ENCODE results near the gene CUEDC1. TPM values are rescaled to one million over a fixed set of nuclear protein-coding genes. Genes with fewer than 3 reads are reported as not detected.

The CUEDC1 gene
- total and polyA plus RNA-seq, 2 of the 13 experiments (the other 11 are each of a cell fraction or from before 2014, with no cell fraction given) = 7.4 to 12.9 TPM

- Histone ChIP-seq H3K4me1 (ENCODE audit: insufficient read depth, low read length) (peaks cover 27% of the 10 kb centered on the region), H2AFZ (ENCODE audit: low read length) (no peak overlapping the region), H3K79me2 (ENCODE audit: insufficient read depth, low read length) (no peaks in the 10 kb centered on the region), H3K4me2 (ENCODE audit: low read depth, low read length) (no peak overlapping the region), H3K36me3 (replicated peaks in 1 of 2; ENCODE audit: control insufficient read depth in 1 of 2, insufficient read depth in 2 of 2, low read length in 2 of 2) (no peaks in the 10 kb centered on the region), H3K4me3 (replicated peaks in 1 of 3; ENCODE audit: insufficient read depth in 1 of 3, low read depth in 2 of 3, low read length in 3 of 3) (no peak overlapping the region), H3K9me3 (ENCODE audit: low read length) (no peaks in the 10 kb centered on the region), H4K20me1 (ENCODE audit: insufficient read depth, low read length) (no peaks in the 10 kb centered on the region), H3K27me3 (ENCODE audit: control insufficient read depth in 1 of 2, insufficient read depth in 2 of 2, low read length in 2 of 2) (peaks cover 3 to 35% of the 10 kb centered on the region in 2 experiments; a peak in 4 of 5 replicates), H3K27ac (ENCODE audit: extremely low read length, insufficient read depth, low read length) (no peak overlapping the region), H3K9ac (ENCODE audit: insufficient read depth, low read depth, low read length) (no peak overlapping the region)
- no peak for TF ChIP-seq ZBTB7B (CRISPR knock-in tag; IDR thresholded peaks at IDR 0.05)
- TF ChIP-seq, protein P1, sequence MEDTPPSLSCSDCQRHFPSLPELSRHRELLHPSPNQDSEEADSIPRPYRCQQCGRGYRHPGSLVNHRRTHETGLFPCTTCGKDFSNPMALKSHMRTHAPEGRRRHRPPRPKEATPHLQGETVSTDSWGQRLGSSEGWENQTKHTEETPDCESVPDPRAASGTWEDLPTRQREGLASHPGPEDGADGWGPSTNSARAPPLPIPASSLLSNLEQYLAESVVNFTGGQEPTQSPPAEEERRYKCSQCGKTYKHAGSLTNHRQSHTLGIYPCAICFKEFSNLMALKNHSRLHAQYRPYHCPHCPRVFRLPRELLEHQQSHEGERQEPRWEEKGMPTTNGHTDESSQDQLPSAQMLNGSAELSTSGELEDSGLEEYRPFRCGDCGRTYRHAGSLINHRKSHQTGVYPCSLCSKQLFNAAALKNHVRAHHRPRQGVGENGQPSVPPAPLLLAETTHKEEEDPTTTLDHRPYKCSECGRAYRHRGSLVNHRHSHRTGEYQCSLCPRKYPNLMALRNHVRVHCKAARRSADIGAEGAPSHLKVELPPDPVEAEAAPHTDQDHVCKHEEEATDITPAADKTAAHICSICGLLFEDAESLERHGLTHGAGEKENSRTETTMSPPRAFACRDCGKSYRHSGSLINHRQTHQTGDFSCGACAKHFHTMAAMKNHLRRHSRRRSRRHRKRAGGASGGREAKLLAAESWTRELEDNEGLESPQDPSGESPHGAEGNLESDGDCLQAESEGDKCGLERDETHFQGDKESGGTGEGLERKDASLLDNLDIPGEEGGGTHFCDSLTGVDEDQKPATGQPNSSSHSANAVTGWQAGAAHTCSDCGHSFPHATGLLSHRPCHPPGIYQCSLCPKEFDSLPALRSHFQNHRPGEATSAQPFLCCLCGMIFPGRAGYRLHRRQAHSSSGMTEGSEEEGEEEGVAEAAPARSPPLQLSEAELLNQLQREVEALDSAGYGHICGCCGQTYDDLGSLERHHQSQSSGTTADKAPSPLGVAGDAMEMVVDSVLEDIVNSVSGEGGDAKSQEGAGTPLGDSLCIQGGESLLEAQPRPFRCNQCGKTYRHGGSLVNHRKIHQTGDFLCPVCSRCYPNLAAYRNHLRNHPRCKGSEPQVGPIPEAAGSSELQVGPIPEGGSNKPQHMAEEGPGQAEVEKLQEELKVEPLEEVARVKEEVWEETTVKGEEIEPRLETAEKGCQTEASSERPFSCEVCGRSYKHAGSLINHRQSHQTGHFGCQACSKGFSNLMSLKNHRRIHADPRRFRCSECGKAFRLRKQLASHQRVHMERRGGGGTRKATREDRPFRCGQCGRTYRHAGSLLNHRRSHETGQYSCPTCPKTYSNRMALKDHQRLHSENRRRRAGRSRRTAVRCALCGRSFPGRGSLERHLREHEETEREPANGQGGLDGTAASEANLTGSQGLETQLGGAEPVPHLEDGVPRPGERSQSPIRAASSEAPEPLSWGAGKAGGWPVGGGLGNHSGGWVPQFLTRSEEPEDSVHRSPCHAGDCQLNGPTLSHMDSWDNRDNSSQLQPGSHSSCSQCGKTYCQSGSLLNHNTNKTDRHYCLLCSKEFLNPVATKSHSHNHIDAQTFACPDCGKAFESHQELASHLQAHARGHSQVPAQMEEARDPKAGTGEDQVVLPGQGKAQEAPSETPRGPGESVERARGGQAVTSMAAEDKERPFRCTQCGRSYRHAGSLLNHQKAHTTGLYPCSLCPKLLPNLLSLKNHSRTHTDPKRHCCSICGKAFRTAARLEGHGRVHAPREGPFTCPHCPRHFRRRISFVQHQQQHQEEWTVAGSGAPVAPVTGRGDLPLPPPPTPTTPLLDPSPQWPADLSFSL (CRISPR knock-in tag; IDR thresholded peaks at IDR 0.05) = no peak
- no peak for TF ChIP-seq RCOR2 (CRISPR knock-in tag; IDR thresholded peaks at IDR 0.05)
- TF ChIP-seq AHR (CRISPR knock-in tag; IDR thresholded peaks at IDR 0.05) = no peak
- in situ Hi-C loops (cut with HindIII; ENCODE audit: extremely low pct_ligation_motif_present, low pct_unique_long_range_greater_than_20kb) (no loop called here), intact Hi-C loops (cut with micrococcal nuclease; ENCODE audit: unreplicated experiment) (no loop called here)
- DNase-seq (ENCODE audit: low spot score) (no peak), FAIRE-seq (no peak), ATAC-seq (no peak)
- ChIA-PET POLR2A (interaction anchor here (0.7 to 1.4 kb wide), 2 partner anchors 9 to 72 kb away, joined by 3 to 5 read pairs; no protein-coding TSS in a partner anchor), CTCF (ENCODE audit: low intra/inter-chr PET ratio, low total read pairs) (no interaction called here)
- WGBS (ENCODE audit: low lambda C conversion rate) = 65% methylated on average over 26 of the region's 26 CpGs
- no TSS peak for BruUV-seq (replicated peaks)
These were observed 10.4 kb upstream of the CUEDC1 start for GRCh38 chr17:57965521-57966160.

All from HepG2 (cell line).